T-helper 2 cell (primary cell): ENCODE measurements around the gene TAS1R3.

ENCODE experiments used
- DNase-seq, 5 experiments: peaks; one replicate each; pipeline versions ENCODE4 v3.0.0 to v3.0.0-alpha.2; 2012 to 2022

Gene TAS1R3

GRCh38 chr1:1295154-1295923 lies 35.7 kb upstream of the TAS1R3 start:
- DNase-seq = no peak

- no peak for DNase-seq
Observed at GRCh38 chr1:1296070-1297061, 34.7 kb upstream of the TAS1R3 start.

GRCh38 chr1:1297802-1298424 lies 33.2 kb upstream of the TAS1R3 start:
- DNase-seq = no peak

- no peak for DNase-seq
Observed at GRCh38 chr1:1298861-1299685, 32.0 kb upstream of the TAS1R3 start.

- DNase-seq = no peak
Observed at GRCh38 chr1:1299686-1300351, 31.3 kb upstream of the TAS1R3 start.

- no peak for DNase-seq
Observed at GRCh38 chr1:1300352-1300739, 30.7 kb upstream of the TAS1R3 start.

GRCh38 chr1:1302006-1302430 lies 29.1 kb upstream of the TAS1R3 start:
- no peak for DNase-seq

- DNase-seq = no peak
Observed at GRCh38 chr1:1302951-1303509, 28.1 kb upstream of the TAS1R3 start.

- DNase-seq = no peak
Observed at GRCh38 chr1:1303736-1304135, 27.3 kb upstream of the TAS1R3 start.

GRCh38 chr1:1304331-1305299 lies 26.5 kb upstream of the TAS1R3 start:
- no peak for DNase-seq

GRCh38 chr1:1305300-1306069 lies 25.6 kb upstream of the TAS1R3 start:
- DNase-seq = peak in 4 of 5 experiments; percentile 44 to 81 (median 50)

- DNase-seq = no peak
Observed at GRCh38 chr1:1306070-1306660, 24.9 kb upstream of the TAS1R3 start.

- no peak for DNase-seq
Observed at GRCh38 chr1:1306661-1307260, 24.3 kb upstream of the TAS1R3 start.

- DNase-seq = no peak
Observed at GRCh38 chr1:1307261-1307922, 23.7 kb upstream of the TAS1R3 start.

- DNase-seq = peak; percentile 77 to 97 (median 85)
Observed at GRCh38 chr1:1307923-1308755, 22.9 kb upstream of the TAS1R3 start, which contains the start of the genes ACAP3 and PUSL1. ACAP3 (minus strand) TSS chr1:1307930; CDS start chr1:1307815, 115 bp downstream. PUSL1 (plus strand) TSS chr1:1308597; CDS start chr1:1308644, 47 bp downstream.

- no peak for DNase-seq
Observed at GRCh38 chr1:1308756-1309250, 22.3 kb upstream of the TAS1R3 start.
